ENCODE measurements around the gene SLC18A3.
A peak's percentile ranks its signal among the peaks of the same experiment; 100 is the strongest.

DNA sequence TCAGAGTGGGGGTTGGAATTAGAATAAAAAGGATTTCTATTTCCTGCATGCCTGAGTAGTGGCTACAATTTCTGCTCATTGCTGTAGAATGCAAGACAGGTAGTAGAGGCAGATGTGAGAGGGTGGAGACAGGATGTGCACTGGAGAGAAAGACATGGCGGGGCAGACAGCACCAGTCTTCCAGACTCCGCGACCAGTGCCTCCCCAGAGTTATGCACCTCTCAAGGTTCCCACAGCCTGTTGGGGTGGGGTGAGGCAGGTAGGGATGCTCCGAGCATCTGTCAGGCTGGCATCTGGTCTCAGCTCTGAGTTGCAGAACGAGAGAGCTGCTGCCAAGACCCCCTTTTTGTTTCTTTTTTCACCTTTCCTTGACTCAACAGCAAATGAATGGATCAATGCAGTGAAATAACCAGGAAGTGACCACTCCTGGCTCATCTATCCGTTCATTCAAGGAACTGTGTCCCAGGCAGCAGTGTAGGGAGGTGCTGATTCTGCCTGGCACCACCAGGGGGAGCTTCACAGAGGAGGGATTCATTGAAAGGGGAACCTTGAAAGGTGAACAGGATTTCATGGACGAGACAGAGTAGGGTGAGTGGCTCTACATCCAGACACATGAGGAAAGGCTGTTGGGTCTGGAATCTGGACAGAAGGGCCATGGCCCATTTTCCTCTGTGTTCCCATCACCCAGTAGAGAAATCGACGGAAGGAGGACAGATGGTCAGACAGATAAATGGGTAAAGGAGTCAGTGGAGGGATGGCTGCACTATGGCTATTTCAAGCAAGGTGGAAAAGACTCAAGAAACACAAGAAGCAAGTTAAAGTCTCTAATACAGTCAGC is 17.2 kb upstream of the SLC18A3 start:
- TF ChIP-seq EZH2phosphoT487 (IDR thresholded peaks at IDR 0.05; ENCODE audit: borderline replicate concordance, low read length) (no peak), EZH2 (IDR thresholded peaks at IDR 0.05; ENCODE audit: low read length, unreplicated experiment) (no peak)
- TF ChIP-seq, protein P1, sequence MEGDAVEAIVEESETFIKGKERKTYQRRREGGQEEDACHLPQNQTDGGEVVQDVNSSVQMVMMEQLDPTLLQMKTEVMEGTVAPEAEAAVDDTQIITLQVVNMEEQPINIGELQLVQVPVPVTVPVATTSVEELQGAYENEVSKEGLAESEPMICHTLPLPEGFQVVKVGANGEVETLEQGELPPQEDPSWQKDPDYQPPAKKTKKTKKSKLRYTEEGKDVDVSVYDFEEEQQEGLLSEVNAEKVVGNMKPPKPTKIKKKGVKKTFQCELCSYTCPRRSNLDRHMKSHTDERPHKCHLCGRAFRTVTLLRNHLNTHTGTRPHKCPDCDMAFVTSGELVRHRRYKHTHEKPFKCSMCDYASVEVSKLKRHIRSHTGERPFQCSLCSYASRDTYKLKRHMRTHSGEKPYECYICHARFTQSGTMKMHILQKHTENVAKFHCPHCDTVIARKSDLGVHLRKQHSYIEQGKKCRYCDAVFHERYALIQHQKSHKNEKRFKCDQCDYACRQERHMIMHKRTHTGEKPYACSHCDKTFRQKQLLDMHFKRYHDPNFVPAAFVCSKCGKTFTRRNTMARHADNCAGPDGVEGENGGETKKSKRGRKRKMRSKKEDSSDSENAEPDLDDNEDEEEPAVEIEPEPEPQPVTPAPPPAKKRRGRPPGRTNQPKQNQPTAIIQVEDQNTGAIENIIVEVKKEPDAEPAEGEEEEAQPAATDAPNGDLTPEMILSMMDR (conservative IDR thresholded peaks at IDR 0.05; ENCODE audit: low read depth, low read length) = peak; percentile 100

Measured in PC-3 (cell line).